Stimulated activated CD8-positive, alpha-beta memory T cell treated with anti-CD3 and anti-CD28 coated beads, Interleukin-4, amount 100 ng/mL, for 24 hours (primary cell): ENCODE measurements around the gene MRAS.
"Not testable (repeated sequence)": the region's sequence is repeated elsewhere in the genome, so short reads cannot be mapped to it uniquely, and the experiment has no call there.

Experiments
- DNase-seq: peaks from one replicate; pipeline ENCODE4 v3.0.0-alpha.2; 2020; ENCODE audit warnings: low read depth

The MRAS gene

DNA sequence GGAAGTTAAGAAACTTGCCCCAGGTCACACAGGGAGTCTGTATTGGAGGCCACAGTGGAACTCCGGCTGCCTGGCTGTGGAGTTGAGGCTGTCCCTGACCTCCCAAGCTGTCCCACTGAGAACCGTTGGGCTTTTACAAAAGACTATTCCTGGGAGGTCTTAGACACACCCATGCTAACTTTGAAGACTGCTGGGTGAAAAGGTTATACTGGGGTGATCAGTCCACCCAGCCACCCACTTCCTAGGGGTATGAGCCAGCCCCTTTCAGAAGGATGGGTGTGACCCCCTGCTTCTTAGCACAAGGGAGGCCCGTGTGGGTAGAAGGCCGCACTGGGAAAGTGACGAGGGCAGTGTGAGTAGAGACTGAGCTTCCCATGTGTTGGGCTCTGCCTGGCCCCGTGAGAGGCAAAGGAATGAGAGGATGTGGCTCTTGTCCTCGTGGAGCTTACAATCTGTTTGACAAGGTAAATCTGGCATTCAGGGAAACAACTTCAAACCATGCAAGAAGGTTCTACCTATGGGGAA lies 19.0 kb downstream of the MRAS start:
- no peak for DNase-seq

DNA sequence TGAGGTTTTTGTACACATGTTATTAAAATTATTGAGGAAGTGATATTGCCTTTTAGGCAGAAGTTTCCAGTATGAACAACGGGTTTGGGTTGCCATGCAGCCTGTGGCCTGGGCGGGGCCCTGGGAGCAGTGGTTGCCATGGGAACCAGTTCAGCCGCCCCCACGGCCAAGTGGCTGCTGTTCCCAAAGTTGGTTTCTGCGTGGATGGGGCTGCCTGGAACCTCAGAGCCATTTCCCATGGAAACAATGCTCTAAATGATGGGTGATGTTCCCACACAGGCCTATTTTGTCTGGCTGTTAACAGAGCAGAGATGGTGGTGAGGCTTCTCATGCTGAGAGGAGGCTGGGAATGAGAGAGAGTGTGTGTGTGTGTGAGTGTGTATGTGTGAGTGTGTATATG lies 19.5 kb downstream of the MRAS start:
- DNase-seq: no peak

DNA sequence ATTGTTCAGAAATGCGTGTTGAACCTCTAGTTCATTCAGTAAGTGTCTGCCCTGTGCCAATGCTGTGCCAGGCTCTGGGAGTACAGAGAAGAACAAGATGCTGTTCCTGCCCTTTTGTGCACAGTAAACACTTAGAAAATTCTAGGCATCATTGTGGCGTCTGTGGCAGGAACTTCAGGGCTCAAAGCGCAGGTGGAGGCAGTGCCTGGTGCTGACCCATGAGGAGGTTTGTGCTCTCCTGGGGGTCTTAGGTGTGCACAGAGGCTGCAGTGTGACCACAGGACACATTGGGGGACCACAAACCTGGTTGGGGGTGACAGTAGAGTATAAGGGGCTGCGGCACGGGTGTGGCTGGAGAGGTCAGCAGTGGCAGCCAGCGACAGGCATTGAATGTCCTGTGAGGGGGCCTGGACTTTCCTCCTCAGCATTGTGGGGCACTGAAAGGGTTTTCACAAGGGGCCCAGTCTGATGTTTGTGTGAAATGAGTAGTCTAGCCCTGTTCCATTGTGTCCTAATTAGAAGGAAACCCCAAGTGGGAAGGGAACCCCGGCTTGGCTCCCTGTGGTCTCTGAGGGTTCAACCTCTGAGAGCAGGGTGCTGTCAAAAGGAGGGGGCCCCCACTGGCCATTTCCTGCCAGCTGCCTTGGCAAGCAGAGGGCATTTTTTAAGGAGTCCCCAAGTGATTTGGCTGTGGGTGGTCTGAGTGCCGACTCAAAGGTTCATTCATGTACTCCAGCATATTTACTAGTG lies 20.9 kb downstream of the MRAS start:
- no peak for DNase-seq

DNA sequence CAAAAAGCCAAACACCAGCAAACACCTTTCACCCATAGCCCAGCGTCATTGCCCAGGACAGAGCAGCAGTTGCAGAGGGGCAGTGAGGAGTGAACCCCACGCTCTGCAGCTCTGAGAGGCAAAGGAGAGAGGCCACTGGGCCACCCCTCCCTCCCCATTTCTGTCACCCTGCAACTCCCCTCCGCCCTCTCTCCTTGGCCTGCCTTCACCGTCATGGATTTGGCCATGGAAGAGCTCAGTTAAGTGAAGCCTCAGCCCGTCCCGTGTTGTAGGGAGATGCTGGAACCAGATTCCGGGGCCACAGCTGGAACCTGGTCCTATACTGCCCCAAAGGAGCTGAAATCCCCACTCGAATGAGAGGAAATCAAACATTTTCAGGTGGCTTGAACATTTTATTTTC lies 21.9 kb downstream of the MRAS start:
- DNase-seq: no peak

DNA sequence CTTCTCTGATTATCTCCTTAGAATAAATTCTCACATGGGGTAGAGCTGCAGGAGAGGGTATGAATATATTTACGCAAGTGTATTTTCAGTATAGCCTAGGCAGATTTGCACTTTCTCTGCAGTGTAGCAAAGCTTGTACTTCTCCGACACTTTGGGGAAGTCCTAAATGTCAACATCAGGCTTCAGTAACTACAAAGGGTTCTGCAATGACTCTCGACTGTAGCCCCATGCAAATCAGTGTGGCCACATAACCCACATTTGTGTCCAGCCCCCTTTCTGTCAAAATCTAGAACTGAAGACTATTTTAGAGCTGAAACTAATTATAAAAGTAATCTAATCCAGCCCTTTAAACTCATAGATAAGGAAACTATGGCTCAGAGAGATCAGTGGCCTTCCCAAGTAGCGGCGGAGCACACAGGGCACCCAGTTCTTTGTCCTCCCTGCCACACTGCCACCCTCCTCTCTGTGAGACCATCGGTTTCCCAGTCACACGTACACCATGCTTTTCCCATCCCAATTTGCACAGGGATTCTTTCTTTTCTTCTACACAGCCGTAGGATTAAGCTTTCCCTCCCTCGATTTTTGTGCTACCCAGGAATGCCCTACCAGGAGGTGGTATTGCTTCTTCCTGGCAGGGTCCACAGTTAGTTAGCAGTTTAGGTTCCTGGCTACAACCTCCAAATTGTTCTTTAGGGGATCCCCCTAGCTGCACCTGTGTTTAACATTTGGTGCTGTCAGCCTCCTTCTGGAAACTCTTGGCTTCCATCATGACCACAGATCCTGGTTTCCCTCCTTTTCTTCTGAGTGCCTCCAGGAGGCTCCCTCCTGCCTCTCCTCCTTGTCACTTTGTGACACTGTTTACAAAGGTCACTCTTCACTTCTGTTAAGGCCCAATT lies 22.9 kb downstream of the MRAS start:
- no peak for DNase-seq

DNA sequence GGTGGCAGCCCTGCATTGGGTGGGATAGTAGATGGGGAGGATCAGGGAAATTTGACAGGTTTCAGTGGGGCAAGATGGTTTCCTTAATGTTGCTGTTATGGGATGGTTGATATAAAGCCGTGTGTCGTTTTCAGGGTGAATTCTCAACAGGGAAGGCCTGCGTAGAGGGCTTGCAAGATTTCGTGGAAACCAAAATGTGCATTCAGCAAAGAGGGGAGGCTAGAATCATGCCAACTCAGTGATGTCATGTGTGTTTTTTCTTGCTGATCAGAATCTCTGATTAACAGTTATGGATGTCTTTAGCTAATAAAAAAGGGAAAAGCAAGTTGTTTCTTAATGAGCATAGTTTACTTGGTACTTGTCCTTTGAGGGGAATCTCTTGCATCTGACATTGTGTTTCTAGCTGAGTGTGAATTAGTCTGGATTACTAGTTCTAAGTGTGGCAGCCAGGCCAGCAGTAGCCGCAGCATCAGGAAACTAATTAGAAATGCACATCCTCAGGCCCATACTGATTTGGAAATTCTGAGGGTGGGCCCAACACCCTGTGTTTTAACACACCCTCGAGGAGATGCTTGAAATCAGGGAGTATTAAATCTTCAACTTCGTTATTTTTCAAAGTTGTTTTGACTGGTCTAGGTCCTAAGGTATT lies 24.8 kb downstream of the MRAS start:
- DNase-seq: no peak

DNA sequence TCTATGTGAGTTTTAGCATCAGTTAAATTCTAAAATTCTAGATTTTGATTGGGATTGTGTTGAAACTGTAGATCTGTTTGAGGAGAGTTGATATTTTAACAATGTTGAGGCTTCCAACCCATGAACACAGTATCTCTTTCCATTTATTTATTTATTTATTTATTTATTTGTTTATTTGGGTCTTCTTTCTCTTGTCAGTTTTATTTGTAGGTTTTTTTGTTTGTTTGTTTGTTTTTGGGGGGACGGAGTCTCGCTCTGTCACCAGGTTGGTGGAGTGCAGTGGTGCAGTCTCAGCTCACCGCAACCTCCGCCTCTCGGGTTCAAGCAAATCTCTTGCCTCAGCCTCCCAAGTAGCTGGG lies 25.3 kb downstream of the MRAS start:
- DNase-seq: no peak

DNA sequence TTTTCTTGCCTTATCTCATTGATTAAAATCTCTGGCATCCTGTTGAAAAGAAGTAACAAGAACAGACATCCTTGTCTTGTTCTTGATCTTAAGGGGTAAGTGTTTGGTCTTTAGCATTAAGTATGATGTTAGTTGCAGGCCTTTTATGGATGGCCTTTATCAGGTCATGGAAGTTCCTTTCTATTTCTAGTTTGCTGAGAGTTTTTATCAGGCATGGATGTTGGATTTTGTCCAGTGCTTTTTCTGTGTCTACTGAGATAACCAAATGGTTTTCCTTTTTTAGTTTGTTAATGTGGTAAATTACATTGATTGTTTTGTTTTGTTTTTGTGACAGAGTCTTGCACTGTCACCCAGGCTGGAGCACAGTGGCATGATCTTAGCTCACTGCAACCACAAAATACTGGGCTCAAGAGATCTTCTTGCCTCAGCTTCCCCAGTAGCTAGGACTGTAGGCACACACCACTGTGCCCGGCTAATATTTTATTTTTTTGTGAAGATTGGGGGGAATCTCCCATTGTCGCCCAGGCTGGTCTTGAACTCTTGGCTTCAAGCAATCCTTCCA lies 26.3 kb downstream of the MRAS start:
- DNase-seq: no peak

DNA sequence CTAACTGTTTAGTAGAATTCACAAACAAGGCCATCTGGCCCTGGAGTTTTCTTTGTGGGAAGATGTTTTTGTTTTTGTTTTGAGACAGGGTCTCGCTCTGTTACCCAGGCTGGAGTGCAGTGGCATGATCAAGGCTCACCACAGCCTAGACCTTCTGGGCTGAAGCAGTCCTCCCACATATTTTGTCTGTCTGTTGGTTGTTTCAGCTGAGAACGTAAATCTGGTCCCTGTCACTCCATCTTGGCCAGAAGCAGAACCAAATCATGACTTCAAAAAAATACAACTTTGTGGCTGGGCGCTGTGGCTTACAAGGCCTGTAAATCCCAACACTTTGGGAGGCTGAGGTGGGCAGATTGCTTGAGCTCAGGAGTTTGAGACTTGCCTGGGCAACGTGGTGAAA lies 27.1 kb downstream of the MRAS start:
- no peak for DNase-seq

DNA sequence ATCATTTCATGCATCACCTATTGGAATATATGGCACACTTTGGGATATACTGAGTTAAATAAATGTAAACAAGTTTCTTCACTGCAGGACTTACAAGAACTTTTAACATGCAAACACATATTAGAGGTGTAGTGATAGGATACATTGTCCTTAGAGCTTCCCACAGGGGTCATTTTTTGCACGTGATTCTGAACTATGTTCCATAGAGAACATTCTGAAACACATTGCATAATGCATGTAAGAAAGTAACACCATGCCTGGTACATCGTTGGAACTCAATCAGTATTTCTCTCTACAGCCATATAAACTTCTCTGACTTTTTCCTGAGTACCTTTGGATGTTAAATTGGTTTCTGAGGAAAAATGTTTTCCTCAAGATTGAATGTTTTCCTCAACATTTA lies 28.3 kb downstream of the MRAS start:
- DNase-seq: no peak

DNA sequence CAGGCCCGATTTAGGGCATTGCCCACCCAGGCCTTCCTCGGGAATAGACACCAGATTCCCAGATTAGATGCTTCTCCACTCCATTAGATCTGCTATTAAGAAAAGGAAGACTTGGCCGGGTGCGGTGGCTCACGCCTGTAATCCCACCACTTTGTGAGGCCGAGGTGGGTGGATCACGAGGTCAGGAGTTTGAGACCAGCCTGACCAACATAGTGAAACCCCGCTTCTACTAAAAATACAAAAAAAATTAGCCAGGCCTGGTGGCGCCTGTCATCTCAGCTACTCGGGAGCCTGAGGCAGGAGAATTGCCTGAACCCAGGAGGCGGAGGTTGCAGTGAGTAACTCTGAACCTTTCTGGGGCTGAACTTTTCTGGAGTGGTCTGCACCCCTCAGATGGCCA lies 28.8 kb downstream of the MRAS start:
- not testable (repeated sequence) for DNase-seq

DNA sequence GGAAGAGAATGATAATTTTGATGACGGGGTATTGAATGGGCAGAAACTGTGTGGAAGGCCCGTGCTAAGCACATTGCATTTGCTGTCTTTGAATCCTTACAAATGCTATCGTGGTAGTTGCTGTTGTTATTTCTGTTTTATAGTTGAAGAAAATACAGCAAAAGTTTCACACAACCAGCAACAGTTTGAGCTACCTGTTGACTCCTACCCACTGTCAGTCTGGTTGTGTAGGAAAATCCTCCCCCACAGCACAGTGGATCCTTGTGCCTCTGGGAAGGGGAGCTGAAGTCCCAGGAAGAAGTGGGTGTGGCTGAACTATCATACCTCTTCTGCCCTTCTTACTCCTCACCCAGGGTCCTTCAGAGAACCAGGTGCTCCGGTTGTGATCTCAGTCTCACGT lies 29.4 kb downstream of the MRAS start:
- DNase-seq: no peak

DNA sequence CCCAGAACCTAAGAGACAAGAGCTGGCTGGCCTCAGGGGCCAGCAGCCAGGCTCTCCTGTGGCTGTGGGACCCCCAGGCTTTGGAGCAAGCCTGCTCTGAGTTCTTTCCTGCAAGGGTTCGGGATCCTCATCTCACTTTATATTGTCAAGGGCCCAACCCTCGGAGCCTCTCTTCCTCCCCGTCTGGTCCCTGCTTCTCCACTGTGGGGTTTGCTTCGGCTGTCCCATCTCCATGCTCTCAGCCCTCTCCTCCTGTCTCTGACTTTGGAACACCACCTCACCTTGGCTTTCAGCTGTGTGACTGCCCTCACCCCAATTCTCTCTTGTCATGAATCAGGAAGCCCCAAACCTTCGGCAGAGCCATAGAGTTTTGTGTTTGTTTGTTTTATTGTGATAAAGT lies 30.0 kb downstream of the MRAS start:
- no peak for DNase-seq

DNA sequence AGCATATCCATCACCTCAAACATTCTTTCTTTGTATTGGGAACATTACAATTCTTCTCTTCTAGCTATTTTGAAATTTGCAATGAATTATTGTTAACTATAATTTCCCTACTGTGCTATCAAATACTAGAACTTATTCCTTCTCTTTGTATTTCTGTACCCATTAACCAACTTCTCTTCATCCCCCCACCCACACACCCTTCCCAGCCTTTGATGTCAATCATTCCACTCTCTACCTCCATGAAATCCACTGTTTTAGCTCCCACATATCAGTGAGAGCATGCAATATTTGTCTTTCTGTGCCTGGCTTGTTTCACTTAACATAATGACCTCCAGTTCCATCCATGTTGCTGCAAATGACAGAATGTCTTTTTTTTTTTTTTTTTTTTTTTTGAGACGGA lies 30.6 kb downstream of the MRAS start:
- DNase-seq: no peak

DNA sequence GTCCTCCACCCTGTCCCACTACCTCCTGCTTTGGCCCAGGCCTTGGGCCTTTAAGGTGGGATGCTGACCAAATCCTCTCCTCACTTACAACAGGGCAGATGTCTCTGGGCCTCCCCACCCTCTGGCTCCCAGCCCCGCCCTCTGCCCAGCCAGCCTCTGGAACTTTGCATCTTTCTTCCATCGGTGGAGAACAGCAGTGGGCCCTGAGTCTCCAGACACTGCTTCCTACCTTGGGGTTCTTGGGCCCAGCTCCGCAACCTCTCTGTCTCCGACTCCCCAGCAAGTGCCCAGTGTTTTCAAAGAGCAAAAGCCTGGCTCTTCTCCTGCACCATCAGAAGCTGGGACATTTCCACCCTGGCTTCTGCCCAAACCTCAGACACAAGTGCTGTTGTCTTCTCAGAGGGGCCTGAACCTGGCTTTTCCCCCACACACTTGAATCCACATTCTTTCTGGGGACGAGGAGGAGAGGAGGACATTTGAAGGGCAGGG lies 33.1 kb downstream of the MRAS start:
- no peak for DNase-seq

DNA sequence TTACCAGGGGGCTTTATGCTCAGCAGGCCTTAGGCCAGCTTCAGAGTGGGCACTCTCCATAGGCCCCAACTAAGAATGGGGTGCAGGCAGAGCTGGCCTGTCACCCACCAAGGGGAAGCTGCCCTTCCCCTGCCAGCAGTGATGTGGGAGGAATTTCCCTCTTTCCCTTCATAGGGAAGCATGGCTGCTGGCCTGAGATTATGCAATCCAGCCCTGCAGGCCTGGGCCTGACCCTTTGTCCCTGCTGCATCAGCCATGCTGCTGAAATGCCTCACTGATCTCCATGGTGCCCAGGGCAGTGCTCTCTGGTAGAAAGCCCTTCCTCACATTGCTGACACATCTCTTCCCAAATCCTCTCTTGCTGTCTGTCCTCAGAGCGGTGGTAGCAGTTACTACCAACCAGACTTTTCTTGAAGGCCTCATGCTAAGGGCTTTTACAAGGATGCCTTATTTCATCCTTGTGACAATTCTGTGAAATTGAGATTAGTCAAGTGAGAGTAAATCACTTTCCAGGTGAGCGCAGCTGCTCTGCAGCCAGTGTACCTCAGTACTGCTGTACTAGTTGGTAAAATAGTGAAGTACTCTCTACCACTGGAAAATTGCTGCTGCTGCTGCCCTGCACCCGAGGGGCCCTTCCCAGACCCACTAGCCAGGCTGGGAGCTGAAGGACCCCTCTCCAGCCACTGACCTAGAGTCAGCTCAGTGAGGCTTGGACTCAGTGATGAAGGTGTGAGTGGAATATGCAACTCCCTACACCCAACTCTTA lies 33.8 kb downstream of the MRAS start:
- DNase-seq: no peak

DNA sequence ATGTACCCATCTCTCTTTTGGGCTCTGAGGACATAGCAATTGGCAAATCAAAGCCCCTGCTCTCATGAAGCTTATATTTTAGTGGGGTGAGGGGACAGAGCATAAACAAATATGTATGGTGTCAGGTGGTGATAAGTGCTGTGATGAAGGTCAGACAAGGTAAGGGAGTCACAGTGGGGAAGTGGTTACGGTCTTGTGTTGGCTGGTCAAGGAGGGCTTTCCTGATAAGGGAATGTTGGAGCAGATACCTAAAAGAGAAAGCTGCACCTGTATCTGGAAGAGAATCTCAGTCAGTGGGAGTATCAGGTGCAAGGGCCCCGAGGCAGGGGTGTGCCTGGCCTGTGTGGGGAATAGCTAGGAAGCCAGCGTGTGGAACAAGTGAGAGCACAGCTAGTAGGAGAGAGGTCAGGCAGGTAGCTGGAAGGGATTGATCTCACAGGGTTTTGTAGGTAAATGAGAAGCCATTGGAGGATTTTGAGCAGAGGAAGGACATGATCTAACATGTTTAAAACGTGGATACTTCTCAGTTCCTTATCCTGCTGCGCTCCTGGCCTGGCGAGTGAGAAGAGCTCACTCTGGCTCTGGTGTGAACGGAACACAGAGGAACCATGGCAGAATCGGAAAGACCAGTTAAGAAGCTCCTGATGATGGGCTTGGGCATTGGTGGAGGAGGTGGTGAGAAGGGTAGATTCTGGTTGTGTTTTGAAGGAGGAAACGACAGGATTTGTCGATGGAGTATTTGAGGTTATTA lies 35.5 kb downstream of the MRAS start:
- DNase-seq: no peak

DNA sequence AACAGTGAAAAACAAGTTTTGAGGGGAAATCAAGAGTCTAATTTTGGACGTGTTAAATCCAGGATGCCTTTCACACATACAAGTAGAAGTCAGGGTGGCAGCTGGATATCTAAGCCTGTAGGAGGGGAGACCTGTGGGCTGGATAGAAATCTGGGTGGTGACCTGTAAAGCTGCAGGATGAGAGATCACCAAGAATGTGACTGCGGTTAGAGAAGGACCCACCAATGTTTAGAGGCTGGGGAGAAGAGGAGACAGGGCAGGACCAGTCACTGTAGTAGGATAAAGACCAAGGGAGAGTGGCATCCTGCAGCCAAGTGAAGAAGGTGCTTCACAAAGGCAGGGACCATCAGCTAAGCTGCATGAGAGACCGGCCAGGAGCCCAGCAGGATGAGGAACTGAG lies 36.2 kb downstream of the MRAS start:
- no peak for DNase-seq

DNA sequence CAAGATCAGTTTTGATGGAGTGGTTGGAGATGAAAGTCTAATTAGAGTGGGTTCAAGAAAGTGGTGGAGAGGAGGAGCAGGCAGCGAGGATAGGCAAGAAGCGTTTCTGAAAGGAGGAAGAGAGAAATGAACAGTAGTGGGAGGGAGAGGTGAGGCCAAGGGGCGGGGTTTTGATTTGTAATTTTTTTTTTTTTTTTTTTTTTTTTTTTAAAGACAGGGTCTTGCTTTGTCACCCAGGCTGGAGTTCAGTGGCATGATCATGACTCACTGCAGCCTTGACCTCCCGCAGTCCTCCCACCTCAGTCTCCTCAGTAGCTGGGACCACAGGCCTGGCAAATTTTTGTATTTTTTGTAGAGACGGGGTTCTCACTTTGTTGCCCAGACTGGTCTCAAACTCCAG lies 36.6 kb downstream of the MRAS start:
- no peak for DNase-seq

DNA sequence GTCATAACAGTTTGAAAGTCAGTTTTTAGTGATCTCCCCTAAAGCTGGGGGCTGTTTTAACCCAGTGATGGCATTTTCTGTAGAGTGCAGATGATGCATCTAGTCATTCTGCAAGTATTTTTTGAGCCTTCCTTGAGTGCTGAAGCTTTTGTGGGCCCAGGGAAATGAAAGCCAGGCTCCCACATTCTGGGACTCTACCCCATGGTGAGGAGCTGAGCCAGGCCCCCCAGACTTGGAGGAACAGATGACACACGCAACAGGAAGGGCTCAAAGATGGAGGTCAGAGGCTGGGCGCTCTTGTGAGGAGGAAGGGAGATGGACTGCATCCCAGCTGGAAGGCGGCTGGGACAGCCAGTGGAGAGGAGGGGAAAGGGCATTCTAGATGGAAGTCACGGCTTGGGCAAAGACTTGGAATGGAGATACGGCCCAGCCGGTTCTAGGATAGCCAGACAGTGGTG lies 40.8 kb downstream of the MRAS start:
- DNase-seq: no peak
